ENCODE measurements around the gene ACTMAP.

ACTMAP gene

DNA sequence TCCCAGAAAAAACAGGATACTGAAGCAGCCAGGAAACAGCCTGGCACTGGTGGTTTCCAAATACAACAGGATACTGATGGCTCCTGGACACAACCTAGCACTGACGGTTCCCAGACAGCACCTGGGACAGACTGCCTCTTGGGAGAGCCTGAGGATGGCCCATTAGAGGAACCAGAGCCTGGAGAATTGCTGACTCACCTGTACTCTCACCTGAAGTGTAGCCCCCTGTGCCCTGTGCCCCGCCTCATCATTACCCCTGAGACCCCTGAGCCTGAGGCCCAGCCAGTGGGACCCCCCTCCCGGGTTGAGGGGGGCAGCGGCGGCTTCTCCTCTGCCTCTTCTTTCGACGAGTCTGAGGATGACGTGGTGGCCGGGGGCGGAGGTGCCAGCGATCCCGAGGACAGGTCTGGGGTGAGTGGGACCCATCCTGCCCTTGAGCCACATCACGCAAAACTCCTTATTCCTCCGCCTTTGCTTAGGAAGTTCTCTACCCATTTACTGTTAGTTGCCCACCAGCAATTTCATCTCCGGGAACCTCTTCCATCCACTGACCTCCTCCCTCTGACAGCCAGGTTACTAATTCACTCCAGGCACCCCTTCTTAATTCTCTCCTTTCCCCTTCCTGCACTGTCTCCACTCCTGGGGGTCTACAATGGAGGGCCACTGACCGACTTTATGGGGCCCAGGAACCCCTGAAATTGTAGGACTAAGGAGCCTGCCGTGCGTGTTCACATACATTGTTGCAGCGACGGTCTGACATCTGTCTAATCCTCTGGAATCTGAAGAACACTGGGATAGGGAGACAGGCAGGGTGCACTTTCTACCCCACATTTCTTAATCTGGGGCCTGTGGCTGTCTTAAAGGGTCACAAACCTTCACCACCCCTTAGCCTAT, 32.1 kb downstream of the ACTMAP start:
- DNase-seq, result no peak

DNA sequence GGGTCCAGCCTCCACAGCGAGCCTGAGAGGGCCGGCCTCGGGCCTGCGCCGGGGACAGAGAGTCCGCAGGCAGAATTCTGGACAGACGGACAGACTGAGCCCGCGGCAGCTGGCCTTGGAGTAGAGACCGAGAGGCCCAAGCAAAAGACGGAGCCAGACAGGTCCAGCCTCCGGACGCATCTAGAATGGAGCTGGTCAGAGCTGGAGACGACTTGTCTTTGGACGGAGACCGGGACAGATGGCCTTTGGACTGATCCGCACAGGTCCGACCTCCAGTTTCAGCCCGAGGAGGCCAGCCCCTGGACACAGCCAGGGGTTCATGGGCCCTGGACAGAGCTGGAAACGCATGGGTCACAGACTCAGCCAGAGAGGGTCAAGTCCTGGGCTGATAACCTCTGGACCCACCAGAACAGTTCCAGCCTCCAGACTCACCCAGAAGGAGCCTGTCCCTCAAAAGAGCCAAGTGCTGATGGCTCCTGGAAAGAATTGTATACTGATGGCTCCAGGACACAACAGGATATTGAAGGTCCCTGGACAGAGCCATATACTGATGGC, 32.9 kb downstream of the ACTMAP start:
- DNase-seq, result no peak

DNA sequence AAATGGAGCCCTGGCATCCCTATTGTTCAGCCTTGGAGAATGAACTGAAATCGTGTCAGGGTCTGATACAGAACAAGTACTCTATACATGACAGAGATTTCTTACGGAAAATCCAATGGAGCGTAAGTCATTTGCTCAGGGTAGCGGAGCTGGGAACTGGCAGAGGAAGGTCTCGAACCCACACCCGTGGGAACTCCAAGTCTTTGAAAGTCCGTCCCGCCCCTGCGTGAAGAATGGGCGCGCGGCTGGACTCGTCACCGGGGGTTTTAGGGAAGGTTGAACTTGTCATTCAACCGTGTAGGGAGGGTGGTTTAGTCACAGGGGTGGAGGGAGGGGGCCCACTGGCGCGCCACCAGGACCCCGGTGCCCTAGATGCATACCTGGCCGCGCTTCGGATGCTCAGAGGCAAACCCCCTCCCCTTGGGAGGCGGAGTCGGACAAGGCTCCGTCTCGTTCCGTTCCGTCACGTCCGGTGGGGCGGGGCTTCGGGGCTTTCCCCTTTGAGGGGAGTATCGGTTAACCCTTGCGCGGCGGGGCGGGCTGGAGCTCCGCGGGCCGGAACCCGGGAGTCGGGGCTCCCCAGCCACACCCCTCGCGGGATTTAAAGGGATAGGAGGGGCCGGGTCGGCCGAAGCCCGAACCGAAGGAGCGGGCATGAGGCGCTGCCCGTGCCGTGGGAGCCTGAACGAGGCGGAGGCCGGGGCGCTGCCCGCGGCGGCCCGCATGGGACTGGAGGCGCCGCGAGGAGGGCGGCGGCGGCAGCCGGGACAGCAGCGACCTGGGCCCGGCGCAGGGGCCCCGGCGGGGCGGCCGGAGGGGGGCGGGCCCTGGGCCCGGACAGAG, 33.6 kb downstream of the ACTMAP start, which contains the start of the genes COQ8B and ITPKC:
TSS of gene COQ8B (minus strand) at position 405 of the 843 bp plus-strand sequence. CDS start 2,254 bp downstream, outside the sequence.
TSS of gene ITPKC (plus strand) at position 631 of the 843 bp plus-strand sequence. CDS start at position 655, 24 bp downstream.
- peak; percentile 99 for DNase-seq

DNA sequence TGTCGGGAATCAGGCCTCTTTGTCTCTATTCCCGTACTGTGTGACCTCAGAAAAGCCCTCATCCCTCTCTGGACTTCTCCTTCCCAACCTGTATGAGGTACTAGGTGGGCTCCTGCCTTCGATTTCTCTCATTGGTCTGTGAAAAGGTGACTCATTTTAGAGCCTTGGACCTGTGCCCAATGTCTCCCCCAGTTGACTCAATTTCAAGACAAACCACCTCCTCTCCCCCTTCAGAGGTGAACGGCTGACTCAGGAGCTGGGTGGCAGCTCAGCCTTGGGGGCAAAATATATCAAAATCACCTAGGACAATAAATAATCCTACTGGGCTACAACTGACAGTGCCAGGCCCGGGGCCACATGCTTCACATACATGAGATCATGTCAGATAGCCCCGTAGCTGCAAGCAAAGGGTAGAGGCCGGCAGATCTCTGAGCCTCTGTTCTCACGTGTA, 34.2 kb downstream of the ACTMAP start:
- peak; percentile 40 for DNase-seq

DNA sequence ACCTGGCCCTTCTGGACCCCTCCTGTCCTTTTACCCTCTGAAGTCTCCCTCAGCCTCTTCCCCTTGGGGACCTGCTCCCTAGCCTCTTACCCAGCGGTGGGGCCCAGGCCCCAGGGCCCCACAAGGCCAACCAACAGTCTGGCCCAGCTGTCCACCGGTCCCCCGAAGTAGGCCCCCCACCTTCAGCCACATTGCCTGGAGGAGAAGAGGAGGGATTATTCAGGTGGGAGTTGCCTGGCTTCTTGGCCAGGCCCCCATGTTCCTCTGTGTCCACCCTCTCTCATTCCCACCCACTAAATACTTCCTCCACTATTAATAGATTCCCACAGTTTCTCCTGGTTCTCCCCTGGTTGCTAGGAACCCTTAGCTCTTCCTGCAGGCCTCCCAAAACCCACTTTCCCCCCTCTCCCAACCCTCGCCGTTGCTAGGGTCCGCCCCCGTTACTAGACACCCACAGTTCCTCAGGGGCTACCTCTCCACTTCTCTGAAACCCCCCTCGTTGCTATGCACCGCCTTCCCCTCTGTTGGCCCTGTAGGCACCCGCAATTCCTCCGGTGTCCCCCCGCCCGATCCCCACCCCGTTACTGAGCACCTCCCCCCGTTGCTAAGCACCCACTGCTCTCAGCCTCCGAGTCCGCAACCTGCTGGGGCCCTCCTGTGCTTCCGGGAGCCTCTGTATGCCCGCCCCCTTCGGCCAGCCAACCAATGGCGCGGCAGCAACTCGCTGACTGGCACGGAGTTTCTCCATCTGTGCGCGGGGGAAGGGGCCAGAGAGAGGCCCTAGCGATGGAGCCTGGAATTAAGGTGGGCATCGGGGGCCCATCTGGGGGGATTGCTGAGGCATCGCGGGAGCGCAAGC, 35.6 kb downstream of the ACTMAP start:
- DNase-seq, result peak; percentile 94

DNA sequence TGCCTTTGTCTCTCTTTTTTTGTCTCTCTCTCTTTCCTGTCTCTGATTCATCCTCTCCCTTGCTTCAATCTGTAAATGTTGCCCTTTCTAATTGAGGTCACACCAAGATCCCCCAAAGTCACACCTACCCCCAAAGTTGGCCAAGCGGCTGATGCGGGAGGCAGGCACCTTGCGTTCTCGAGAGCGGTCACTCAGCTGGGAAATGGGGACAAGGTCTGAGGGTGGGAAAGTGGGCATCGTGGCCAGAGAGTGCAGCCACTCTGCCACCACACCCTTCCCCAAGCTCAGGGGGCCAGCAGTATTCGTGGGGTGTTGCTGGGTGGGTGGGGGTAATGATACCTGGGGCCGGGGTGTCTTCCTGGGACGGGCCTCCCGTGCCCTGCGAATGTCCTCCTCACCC, 36.3 kb downstream of the ACTMAP start:
- DNase-seq, result no peak

DNA sequence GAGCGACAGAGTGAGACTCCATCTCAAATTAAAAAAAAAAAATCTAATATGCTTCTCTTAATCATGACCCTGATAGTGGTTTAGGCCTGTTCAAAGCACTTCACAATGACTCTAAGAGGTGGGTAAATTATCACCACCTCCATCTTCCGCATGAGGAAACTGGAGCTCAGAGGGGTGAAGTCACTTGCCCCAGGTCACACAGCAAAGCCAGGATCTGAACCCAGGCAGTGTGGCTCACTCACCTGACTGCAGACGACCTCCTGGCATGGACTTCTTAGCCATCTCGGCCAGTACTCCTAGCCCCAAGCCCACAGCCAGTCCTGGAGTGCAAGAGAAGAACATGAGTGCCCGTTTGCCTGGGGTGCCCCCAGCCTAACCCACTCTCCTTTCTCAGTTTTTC, 40.5 kb downstream of the ACTMAP start:
- DNase-seq, result no peak

DNA sequence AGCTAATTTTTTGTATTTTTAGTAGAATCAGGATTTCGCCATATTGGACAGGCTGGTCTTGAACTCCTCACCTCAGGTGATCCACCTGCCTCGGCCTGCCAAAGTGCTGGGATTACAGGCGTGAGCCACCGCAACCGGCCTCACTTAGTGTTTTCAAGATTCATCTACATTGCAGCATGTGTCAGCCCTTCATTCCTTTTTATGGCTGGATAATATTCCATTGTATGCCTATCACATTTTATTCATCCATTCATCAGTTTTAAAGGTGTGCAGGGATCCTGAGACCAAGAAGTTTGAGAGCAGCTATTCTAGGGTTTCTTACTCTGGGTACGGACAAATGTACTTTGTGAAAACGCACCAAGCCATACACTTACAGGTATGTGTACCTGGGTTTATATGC, 42.7 kb downstream of the ACTMAP start:
- DNase-seq, result no peak

DNA sequence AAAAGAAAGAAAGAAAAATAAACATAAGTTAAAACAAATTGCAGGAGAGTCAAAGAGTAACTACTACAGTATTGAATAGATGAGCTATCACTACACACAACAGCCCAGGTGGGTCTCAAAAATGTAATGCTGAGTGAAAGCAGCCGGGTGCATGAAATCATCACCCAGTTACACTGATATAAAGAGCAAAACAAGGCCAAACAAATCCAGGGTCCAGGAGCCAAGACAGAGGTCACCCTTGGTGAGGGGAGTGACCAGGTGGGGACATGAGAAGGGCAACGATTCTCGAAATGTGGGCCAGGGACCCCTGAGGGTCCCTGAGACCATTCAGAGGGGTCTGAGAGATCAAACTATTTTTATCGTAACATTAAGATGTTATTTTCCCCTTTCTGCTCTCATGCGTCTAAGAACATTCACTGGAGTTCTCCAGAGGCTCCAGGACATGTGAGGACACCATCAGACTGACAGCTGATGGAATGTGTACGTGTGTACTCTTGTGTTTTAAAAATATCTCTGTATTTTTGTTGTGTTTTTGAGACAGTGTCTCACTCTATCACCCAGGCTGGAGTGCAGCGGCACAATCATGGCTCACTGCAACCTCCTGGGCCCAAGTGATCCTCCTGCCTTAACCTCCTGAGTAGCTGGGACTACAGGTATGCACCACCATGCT, 44.2 kb downstream of the ACTMAP start:
- DNase-seq, result no peak

DNA sequence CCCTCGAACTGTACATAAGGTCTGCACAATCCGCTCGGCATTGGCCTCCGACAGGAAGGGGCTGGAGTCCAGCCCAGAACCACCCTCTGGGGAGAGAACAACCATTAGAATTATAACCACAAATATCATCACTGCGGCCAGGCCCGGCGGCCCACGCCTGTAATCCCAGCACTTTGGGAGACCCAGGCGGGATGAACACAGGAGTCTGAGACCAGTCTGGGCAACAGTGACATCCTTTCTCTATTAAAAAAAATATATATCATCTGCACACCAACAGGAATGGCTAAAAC, 45.0 kb downstream of the ACTMAP start:
- no peak for DNase-seq

DNA sequence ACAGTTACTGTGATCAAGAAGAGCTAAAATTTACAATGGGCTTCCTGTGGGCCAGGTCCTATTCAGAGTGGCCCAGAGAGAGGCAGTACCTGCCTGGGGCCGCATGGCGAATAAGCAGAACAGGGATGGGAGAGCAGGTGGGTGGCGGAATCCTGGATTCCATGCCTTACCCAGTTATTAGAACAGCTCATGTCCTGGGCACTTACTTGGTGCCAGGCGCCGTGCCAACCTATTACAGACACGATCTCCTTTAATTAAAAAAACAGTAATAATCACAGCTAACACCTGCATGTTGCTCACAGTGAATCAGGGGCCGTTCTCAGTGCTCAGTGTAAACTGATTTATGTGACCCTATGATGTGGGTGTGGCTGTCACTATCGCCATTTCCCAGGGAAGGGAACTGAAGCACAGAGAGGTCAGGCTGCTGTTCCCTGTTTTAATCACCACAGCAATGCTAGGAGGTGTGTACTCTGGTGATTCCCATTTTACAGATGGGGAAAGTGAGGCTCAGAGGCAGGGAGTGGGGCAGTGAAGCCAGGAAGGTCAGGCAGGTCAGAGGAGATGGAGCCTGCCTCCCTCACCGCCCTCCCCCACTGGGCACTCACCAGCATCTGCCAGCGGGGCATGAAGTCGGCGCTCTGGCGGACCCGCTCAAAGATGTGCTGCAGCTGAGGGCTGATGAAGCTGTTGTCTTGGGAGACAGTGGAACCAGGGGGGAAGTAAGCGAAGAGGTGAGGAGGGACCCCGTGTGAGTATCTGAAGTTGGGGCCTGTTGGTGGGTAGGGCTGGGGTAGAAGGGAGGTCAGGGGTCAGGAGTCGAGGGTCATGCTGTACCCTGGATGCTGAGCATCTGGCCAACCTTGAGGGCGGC, 45.6 kb downstream of the ACTMAP start:
- no peak for DNase-seq

DNA sequence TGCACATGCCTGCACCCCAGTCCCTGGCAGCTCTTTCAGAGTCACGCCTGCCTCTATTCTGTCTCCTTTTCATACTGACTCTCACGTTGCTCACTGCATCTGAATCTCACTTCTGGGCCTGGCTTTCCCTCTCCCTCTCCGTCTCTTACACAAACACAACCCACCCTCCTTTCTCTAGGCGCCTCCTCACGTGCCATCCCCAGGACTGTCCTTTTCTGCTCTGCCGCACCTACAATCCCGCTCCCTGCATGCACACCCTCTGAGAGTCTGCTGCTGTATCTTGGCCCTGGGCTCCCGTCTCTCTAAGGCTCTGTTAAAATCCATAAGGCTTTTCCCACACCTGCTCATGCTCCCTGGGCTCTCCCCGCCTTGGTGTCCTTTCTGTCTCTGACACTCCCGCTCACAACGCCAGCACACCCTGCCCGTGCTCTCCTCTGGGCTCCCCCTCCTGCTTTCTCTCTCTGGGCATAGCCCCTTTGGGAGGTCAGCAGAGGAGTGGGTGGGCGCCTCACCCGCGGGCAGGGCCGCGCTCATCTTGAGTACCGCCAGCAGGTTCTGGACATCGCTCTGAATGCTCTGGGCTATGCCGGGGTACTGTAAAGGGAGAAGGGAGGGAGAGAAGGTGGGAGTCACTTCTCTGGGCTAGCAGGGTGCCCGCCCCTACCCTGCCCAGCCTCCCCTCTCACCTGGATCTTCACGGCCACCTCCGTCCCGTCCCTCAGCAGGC, 47.1 kb downstream of the ACTMAP start:
- no peak for DNase-seq

DNA sequence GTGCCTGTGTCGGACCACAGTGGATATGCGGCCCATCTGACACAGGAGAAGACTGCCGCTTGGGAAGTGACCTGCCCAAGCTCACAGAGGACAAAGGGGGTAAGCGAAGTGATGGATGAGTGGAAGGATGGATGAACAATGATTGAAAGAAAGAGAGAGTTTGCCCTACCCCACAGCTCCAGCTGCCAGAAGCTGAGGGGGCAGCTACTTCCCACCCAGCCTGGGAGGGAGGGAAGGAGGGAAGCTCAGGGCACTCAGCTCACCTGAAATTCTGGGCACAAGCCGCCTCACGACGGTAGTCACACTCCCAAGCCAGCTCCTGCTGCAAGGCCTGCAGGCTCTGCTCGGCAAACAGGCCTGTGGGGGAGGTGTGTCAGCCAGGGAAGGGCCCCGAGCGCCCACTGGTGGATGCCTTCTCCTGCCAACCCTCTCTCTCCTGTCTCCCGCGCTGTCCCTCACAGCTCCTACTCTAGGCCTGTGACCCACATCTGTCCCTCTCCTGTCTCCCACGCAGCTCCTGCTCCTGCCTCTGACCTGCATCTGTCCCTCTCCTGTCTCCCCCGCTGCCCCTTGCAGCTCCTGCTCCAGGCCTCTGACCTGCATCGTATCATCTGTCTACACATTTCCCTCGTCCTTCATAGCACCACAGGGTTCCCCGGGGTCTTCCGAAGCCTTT, 47.8 kb downstream of the ACTMAP start:
- DNase-seq, result no peak

DNA sequence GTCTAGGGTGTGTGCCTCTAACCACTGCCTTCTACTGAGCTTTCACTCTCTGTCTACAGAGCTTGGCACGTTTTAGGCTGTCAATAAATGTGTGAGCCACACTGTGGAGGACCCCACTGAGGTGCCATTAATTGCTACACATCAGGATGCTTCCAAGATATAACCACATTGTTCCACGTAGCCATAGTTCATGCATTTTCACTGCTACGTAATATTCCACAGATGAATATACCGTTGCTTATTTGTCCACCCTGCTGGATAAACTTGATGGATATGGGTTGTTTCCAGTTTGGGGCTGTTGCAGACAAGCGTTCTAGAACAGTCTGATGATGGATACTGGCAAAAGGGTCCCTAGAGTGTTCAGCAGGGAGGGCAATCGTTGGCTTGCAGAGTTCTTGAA, 48.5 kb downstream of the ACTMAP start:
- no peak for DNase-seq

DNA sequence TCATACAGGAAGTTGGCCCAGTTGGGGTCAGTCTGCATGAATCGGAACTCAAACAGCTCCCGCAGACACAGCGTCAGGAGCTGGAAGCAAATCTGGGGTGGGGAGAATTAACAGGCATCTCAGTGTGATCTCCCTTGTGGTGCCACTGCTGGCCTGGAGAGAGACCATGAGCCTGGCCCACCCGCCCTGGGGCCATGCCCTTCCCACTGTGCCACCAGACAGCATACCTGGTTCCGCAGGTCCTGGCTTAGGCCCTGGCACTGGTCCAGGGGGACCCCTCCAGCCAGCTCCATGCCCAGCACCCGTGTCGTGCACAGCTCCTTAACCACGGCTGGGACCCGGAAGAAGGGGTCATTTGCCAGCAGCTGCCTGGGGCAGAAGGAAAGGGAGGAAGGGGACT, 50.2 kb downstream of the ACTMAP start:
- no peak for DNase-seq

DNA sequence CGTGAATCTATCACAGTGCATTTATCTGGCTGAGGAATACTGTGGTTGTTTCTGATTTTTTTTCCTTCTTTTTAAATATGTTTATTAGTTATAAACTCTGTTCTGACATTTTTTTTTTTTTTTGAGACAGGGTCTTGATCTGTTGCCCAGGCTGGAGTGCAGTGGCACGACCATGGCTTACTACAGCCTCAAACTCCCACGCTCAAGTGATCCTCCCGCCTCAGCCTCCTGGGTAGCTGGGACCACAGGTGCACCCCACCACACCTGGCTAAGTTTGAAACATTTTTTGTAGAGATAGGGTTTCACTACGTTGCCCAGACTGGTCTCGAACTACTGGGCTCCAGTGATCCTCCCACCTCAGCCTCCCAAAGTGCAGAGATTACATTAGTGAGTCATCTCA, 53.3 kb downstream of the ACTMAP start:
- DNase-seq, result no peak

DNA sequence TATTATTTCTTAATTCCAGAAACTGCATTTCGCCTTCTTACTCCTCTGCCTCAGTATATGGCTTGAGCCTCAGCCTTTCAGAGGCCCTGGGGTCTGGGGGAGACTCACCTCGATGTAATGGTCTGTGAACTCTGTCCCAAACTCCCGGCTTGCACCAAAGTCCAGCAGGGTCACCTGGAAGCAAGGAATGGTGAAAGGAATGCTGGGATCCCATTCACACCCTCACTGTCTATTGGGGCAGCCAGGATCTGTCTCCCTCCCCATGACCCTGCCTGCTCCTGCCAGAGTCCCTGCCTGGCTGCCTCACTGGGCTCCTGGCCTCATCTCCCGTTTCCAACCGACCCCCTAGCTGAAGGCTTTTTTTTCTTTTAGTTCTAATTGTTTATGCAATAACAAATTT, 54.4 kb downstream of the ACTMAP start:
- DNase-seq, result no peak

DNA sequence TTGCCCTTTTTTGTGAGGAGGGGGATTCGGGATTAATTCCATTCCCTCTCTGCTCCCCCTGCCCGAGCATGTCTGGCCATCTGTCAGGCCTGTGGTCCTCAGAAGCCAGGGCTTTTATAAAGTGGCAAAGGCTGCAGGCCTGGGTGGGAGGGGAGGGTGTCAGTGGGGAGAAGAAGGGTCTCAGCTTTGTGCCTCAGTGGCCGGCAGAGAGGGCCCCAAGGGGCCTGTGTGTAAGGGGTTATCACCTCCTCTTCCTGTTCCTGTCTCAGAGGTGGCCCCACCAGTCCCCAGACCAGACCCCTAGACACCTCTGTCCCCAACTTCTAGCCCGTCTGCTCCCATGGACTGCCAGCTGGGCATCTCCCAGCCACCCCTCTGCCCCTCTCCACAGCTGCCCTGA, 56.4 kb downstream of the ACTMAP start:
- DNase-seq, result no peak

DNA sequence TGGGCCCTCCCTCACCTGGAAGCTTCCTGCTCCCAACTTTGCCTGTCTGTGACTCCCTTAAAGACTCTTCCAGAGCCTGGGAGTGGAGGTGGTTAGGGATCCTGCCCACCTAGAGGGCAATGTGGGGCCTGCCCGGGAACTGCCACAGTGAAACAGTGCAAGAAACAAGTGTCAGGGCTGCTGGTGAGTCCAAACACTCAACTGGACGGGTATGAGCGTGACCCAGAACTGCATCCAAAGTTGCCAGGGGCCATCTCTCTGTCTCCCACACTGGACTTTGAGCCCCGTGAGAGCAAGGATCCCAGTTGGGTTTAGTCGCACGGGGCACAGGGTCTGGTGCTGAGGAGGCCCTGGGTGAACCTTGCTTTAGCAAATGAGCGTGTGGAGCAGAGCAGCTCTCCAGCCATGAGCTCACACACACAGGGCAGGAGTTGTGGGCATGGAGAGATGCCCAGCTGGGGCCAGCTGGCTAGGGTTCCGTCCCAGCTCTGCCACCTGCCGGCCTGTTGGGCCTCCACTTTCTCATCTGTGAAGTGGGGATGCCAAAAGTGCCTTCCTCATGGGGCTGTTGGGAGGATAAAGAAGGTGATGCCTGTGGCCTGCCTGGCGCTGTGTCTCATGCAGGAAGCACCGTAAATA, 57.0 kb downstream of the ACTMAP start:
- no peak for DNase-seq
